Loucy (cell line): ENCODE measurements around the gene TYW1.
"Not testable (repeated sequence)": the region's sequence is repeated elsewhere in the genome, so short reads cannot be mapped to it uniquely, and the experiment has no call there.

Source experiments
- CTCF ChIP-seq: fragments of 200-600 bp; sonication (generic); conservative IDR thresholded peaks from 2 replicates; pipeline ENCODE4 v1.5.1; 2014; ENCODE audit warnings: mild to moderate bottlenecking, antibody characterized with exemption, low read length
- EZH2phosphoT487 ChIP-seq: fragments of 200-600 bp; IDR thresholded peaks from 2 replicates; pipeline ENCODE4 v1.6.1; 2018; ENCODE audit warnings: antibody characterized with exemption, mild to moderate bottlenecking, moderate library complexity, borderline replicate concordance

DNA sequence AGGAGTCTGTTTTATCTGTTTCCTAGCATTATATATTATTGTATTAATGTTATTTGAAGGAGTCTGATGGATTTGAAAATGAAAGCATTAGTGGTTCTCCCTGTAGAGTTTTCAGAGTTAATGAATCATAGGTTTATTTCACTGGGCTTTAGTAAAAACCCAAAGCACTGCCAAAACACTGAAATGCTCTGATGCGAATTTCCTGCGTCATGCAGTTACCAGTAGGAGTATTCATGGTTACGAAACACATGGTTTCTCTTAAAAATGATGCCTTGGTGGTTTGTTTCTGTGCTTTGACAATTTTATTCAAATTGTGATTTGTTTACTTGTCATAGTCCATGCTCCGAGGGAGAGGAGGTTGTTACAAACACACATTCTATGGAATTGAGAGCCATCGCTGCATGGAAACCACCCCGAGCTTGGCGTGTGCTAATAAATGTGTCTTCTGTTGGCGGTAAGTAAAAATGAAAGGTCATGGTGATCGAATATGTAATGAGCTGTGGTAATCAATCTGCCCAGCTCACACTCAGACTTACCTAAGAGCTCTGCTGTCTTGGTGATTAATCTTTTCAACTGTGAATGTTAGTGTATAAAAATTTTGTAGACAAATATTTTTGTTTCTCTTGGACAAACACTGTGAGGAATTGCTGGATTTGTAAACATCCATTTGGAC is 70.5 kb downstream of the TYW1 start:
- not testable (repeated sequence) for TF ChIP-seq CTCF, EZH2phosphoT487
